HCT116 (cell line): ENCODE data around the gene ARHGAP42. TPM values are rescaled to one million over a fixed set of nuclear protein-coding genes. Genes with fewer than 3 reads are reported as not detected.

Experiments used
- ATAC-seq: fragments of 200-7000 bp; cut with Tn5 transposase; 2 replicates; pipeline ENCODE4 v1.9.1; 2020; ENCODE audit warnings: mild to moderate bottlenecking, moderate library complexity
- BruUV-seq: library from RNA; stranded (reverse); fragments of 400-500 nt; replicated peaks from 2 replicates; lab custom pipeline; 2021; lab: Mats Ljungman, UMichigan
- CTCF ChIA-PET: fragments of 300-600 bp; sonication (Branson Sonifier 250); formaldehyde crosslinking; loops from one replicate; lab custom pipeline; 2021; ENCODE audit warnings: antibody characterized with exemption; lab: Charles Lee
- POLR2A ChIA-PET: fragments of 300-600, 350-600 bp; sonication (Branson Sonifier 250); formaldehyde crosslinking; loops from one replicate; lab custom pipeline; 2021; ENCODE audit warnings: antibody characterized with exemption; lab: Charles Lee
- RAD21 ChIA-PET, 2 experiments: fragments of 300-600 bp; sonication (Branson Sonifier 250); formaldehyde crosslinking; loops; one replicate each; lab custom pipeline; 2023; ENCODE audit warnings: low total read pairs in 2 of 2; ENCODE audit not compliant: uncharacterized antibody in 2 of 2, unreplicated experiment in 2 of 2, low non-redundant PET in 1 of 2; lab: Charles Lee
- DNase-seq: peaks from one replicate; pipeline ENCODE4 v3.0.0-alpha.2; 2010; ENCODE audit warnings: low read depth, low spot score
- H2AFZ ChIP-seq: fragments of 200-600 bp; shearing (Covaris generic), sonication (generic); 2 replicates; pipeline ENCODE4 v1.6.1; 2017; ENCODE audit warnings: low read depth, mixed run types, mixed read lengths, antibody characterized with exemption, low read length; ENCODE audit not compliant: poor library complexity, severe bottlenecking
- H3K27ac ChIP-seq: 2 replicates; pipeline ENCODE4 v1.5.1; 2012; ENCODE audit warnings: low read depth, low read length
- H3K27me3 ChIP-seq: fragments of 200-600 bp; sonication (generic); 2 replicates; pipeline ENCODE4 v1.6.1; 2016; ENCODE audit warnings: mixed run types, low read length, mixed read lengths; ENCODE audit not compliant: insufficient read depth
- H3K36me3 ChIP-seq, 2 experiments: fragments of 200-500 bp in 1 of 2; fragments of 200-600 bp in 1 of 2; sonication (Bioruptor generic) in 1 of 2; sonication (generic) in 1 of 2; 2 replicates each; pipeline versions ENCODE4 v1.5.1 to v1.6.1; 2014 to 2016; ENCODE audit warnings: low read length in 2 of 2, inconsistent platforms in 1 of 2, mixed read lengths in 1 of 2, mixed run types in 1 of 2; ENCODE audit not compliant: insufficient read depth in 2 of 2, control insufficient read depth in 1 of 2
- H3K4me1 ChIP-seq, 2 experiments: fragments of 200-600 bp in 1 of 2; sonication (generic) in 1 of 2; 2 replicates each; pipeline versions ENCODE4 v1.5.1 to v1.6.1; 2012 to 2017; ENCODE audit warnings: low read length in 2 of 2, inconsistent platforms in 1 of 2, mild to moderate bottlenecking in 1 of 2, mixed read lengths in 1 of 2, mixed run types in 1 of 2, moderate library complexity in 1 of 2; ENCODE audit not compliant: insufficient read depth in 2 of 2, control insufficient read depth in 1 of 2
- H3K4me2 ChIP-seq: fragments of 200-600 bp; sonication (generic); 2 replicates; pipeline ENCODE4 v1.6.1; 2017; ENCODE audit warnings: mixed run types, low read length, mixed read lengths
- H3K4me3 ChIP-seq, 2 experiments: fragments of 200-600 bp in 1 of 2; sonication (generic) in 1 of 2; replicated peaks in 1 of 2; 2 replicates each; pipeline ENCODE4 v1.5.1; 2011 to 2016; ENCODE audit warnings: low read length in 2 of 2, control low read depth in 1 of 2, low read depth in 1 of 2, mild to moderate bottlenecking in 1 of 2, mixed read lengths in 1 of 2, mixed run types in 1 of 2
- H3K79me2 ChIP-seq: fragments of 200-600 bp; sonication (generic); 2 replicates; pipeline ENCODE4 v1.6.1; 2017; ENCODE audit warnings: mild to moderate bottlenecking, mixed run types, low read length, moderate library complexity, mixed read lengths; ENCODE audit not compliant: insufficient read depth
- H3K9ac ChIP-seq: fragments of 200-600 bp; sonication (generic); 2 replicates; pipeline ENCODE4 v1.6.1; 2016; ENCODE audit warnings: low read length, mixed read lengths
- H3K9me2 ChIP-seq: fragments of 200-600 bp; sonication (generic), shearing (Covaris generic); 2 replicates; pipeline ENCODE4 v1.6.1; 2017; ENCODE audit warnings: mixed run types, mild to moderate bottlenecking, moderate library complexity; ENCODE audit not compliant: insufficient read depth
- H3K9me3 ChIP-seq, 2 experiments: fragments of 200-500 bp in 1 of 2; fragments of 200-600 bp in 1 of 2; sonication (Bioruptor generic) in 1 of 2; sonication (generic) in 1 of 2; 2 replicates each; pipeline ENCODE4 v1.6.1; 2014 to 2017; ENCODE audit warnings: low read length in 2 of 2, mixed read lengths in 2 of 2, inconsistent platforms in 1 of 2, low read depth in 1 of 2, mild to moderate bottlenecking in 1 of 2, mixed run types in 1 of 2, moderate library complexity in 1 of 2; ENCODE audit not compliant: control insufficient read depth in 1 of 2, insufficient read depth in 1 of 2
- H4K20me1 ChIP-seq: fragments of 200-600 bp; sonication (generic), shearing (Covaris generic); 2 replicates; pipeline ENCODE4 v1.6.1; 2017; ENCODE audit warnings: mixed run types, mild to moderate bottlenecking, moderate library complexity; ENCODE audit not compliant: insufficient read depth
- CBX3 ChIP-seq: IDR thresholded peaks from 2 replicates; pipeline ENCODE4 v1.6.1; 2012; ENCODE audit warnings: low read depth
- CEBPB ChIP-seq: IDR thresholded peaks from 2 replicates; pipeline ENCODE4 v1.6.1; 2012; ENCODE audit warnings: low read depth
- EZH2phosphoT487 ChIP-seq: fragments of 200-600 bp; IDR thresholded peaks from 2 replicates; pipeline ENCODE4 v1.6.1; 2018; ENCODE audit warnings: antibody characterized with exemption, borderline replicate concordance
- POLR2A ChIP-seq: IDR thresholded peaks from 2 replicates; pipeline ENCODE4 v1.7.0; 2011; ENCODE audit warnings: borderline replicate concordance; ENCODE audit not compliant: insufficient read depth, insufficient read length; ENCODE audit errors: extremely low read depth
- RAD21 ChIP-seq: IDR thresholded peaks from 2 replicates; pipeline ENCODE4 v1.6.1; 2012; ENCODE audit warnings: low read depth, mild to moderate bottlenecking
- TCF7L2 ChIP-seq: IDR thresholded peaks from 2 replicates; pipeline ENCODE4 v1.7.0; 2011; ENCODE audit warnings: borderline replicate concordance, inconsistent platforms; ENCODE audit not compliant: insufficient read depth, insufficient read length; ENCODE audit errors: extremely low read depth
- YY1 ChIP-seq: IDR thresholded peaks from 2 replicates; pipeline ENCODE4 v1.6.1; 2011; ENCODE audit warnings: low read length, low read depth, moderate library complexity, mild to moderate bottlenecking; ENCODE audit not compliant: insufficient replicate concordance; ENCODE audit errors: extremely low read depth
- ZFX ChIP-seq: fragments of 450-650 bp; IDR thresholded peaks from 2 replicates; pipeline ENCODE4 v1.6.1; 2017
- intact Hi-C: fragments of 100-400 bp; cut with micrococcal nuclease; formaldehyde crosslinking; loops from 2 replicates; pipeline ENCODE4 v1.10.0; 2022
- total RNA-seq: library from RNA; stranded (reverse); gene quantifications from one replicate; pipeline ENCODE4 v1.2.1, GENCODE V29; 2021; ENCODE audit not compliant: unreplicated experiment
- TF ChIP-seq, protein P1 (sequence below): IDR thresholded peaks from 2 replicates; pipeline ENCODE4 v1.6.1; 2012
- TF ChIP-seq, protein P2 (sequence below): IDR thresholded peaks from 2 replicates; pipeline ENCODE4 v1.6.1; 2012
- TF ChIP-seq, protein P3 (sequence below), 3 experiments: fragments of 200-600 bp in 1 of 3; sonication (generic) in 1 of 3; IDR thresholded peaks in 2 of 3; conservative IDR thresholded peaks in 1 of 3; 2 replicates each; pipeline ENCODE4 v1.5.1; 2012 to 2017; ENCODE audit warnings: low read depth in 2 of 3, low read length in 2 of 3, antibody characterized with exemption in 1 of 3, borderline replicate concordance in 1 of 3, control low read depth in 1 of 3, mild to moderate bottlenecking in 1 of 3, mixed read lengths in 1 of 3, mixed run types in 1 of 3, moderate library complexity in 1 of 3; ENCODE audit not compliant: insufficient read depth in 1 of 3

Gene ARHGAP42
- total RNA-seq, 1 experiment from 2014 or later = 12.3 TPM

DNA sequence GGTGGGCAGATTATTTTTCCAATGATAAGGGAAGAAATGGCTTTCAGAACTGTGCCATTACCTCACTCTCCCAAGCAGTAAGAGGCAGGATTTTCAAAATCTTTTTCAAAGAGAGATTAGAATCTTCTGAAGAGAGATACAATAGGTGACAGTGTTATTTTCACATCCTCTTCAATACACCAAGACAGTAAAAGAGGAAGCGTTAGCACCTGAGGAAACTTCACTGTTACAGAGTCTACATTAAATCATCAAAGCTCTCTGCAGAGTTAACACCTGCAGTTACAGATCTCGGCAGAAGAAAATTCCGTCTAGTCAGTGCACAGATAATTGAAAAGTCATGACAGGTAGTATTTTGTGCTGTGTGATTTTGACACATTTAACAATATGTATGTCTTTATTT, 297.6 kb downstream of the ARHGAP42 start:
- H3K4me3 ChIP-seq = no peak overlapping the region
- POLR2A ChIA-PET = no interaction called here
- H3K27ac ChIP-seq = no peak overlapping the region
- TF ChIP-seq, protein P1, sequence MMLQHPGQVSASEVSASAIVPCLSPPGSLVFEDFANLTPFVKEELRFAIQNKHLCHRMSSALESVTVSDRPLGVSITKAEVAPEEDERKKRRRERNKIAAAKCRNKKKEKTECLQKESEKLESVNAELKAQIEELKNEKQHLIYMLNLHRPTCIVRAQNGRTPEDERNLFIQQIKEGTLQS = no peak
- TF ChIP-seq EZH2phosphoT487 (no peak), CBX3 (no peak), TCF7L2 (no peak), CEBPB (no peak), RAD21 (no peak), YY1 (no peak), POLR2A (no peak), ZFX (no peak)
- TF ChIP-seq, protein P2, sequence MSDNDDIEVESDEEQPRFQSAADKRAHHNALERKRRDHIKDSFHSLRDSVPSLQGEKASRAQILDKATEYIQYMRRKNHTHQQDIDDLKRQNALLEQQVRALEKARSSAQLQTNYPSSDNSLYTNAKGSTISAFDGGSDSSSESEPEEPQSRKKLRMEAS = no peak
- TF ChIP-seq, protein P3, sequence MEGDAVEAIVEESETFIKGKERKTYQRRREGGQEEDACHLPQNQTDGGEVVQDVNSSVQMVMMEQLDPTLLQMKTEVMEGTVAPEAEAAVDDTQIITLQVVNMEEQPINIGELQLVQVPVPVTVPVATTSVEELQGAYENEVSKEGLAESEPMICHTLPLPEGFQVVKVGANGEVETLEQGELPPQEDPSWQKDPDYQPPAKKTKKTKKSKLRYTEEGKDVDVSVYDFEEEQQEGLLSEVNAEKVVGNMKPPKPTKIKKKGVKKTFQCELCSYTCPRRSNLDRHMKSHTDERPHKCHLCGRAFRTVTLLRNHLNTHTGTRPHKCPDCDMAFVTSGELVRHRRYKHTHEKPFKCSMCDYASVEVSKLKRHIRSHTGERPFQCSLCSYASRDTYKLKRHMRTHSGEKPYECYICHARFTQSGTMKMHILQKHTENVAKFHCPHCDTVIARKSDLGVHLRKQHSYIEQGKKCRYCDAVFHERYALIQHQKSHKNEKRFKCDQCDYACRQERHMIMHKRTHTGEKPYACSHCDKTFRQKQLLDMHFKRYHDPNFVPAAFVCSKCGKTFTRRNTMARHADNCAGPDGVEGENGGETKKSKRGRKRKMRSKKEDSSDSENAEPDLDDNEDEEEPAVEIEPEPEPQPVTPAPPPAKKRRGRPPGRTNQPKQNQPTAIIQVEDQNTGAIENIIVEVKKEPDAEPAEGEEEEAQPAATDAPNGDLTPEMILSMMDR (IDR thresholded peaks at IDR 0.05 in 2 of 3, conservative IDR thresholded peaks at IDR 0.05 in 1 of 3; ENCODE audit: borderline replicate concordance in 1 of 3, insufficient read depth in 1 of 3, low read depth in 2 of 3, low read length in 2 of 3) = no peak
- H3K9me3 ChIP-seq = no peaks in the 10 kb centered on the region
- CTCF ChIA-PET = no interaction called here
- no peaks in the 10 kb centered on the region for H3K27me3 ChIP-seq
- H3K36me3 ChIP-seq = no peaks in the 10 kb centered on the region
- RAD21 ChIA-PET = no interaction called here
- no peaks in the 10 kb centered on the region for H3K9me2 ChIP-seq
- no peaks in the 10 kb centered on the region for H3K79me2 ChIP-seq
- H2AFZ ChIP-seq = no peak overlapping the region
- DNase-seq (no peak), ATAC-seq (no peak)
- no peaks in the 10 kb centered on the region for H4K20me1 ChIP-seq
- intact Hi-C loops = no loop called here
- no peak overlapping the region for H3K4me2 ChIP-seq
- no TSS peak for BruUV-seq
- no peaks in the 10 kb centered on the region for H3K4me1 ChIP-seq
- no peak overlapping the region for H3K9ac ChIP-seq
